Uterus (tissue), 4 donors: ENCODE results near the gene AIG1. TPM values are rescaled to one million over a fixed set of nuclear protein-coding genes. Genes with fewer than 3 reads are reported as not detected.

Source experiments
- DNase-seq, 2 donors: peaks; one replicate each; pipeline ENCODE4 v3.0.0-alpha.2; 2019 to 2020
- H3K27ac ChIP-seq, 2 donors: fragments of 200-600 bp; sonication (generic); 1 replicate in 1 of 2; 2 replicates in 1 of 2; pipeline ENCODE4 v1.5.1; 2016 to 2018
- H3K27me3 ChIP-seq, 2 donors: fragments of 200-600 bp; sonication (generic); one replicate each; pipeline ENCODE4 v1.5.1; 2018 to 2019; ENCODE audit warnings: control low read depth in 1 of 2
- H3K36me3 ChIP-seq, 2 donors: fragments of 200-600 bp; sonication (generic); one replicate each; pipeline ENCODE4 v1.5.1; 2019; ENCODE audit warnings: control low read depth in 1 of 2
- H3K4me1 ChIP-seq, 2 donors: fragments of 200-600 bp; sonication (generic); one replicate each; pipeline ENCODE4 v1.5.1; 2018 to 2019; ENCODE audit warnings: control low read depth in 1 of 2
- H3K4me3 ChIP-seq, 2 donors: fragments of 200-600 bp; sonication (generic); 1 replicate in 1 of 2; 2 replicates in 1 of 2; pipeline ENCODE4 v1.5.1; 2018 to 2019; ENCODE audit warnings: mild to moderate bottlenecking in 1 of 2
- H3K9me3 ChIP-seq, 2 donors: fragments of 200-600 bp; sonication (generic); one replicate each; pipeline ENCODE4 v1.5.1; 2019; ENCODE audit warnings: control low read depth in 1 of 2
- CTCF ChIP-seq, 4 experiments: fragments of 200-600 bp in 2 of 4; fragments of 450-650 bp in 2 of 4; sonication (generic) in 2 of 4; IDR thresholded peaks; one replicate each; pipeline ENCODE4 v1.5.1; 2016 to 2019; ENCODE audit warnings: antibody characterized with exemption in 4 of 4, mild to moderate bottlenecking in 2 of 4, moderate library complexity in 1 of 4
- POLR2A ChIP-seq, 2 donors: fragments of 450-650 bp; IDR thresholded peaks; one replicate each; pipeline ENCODE4 v1.6.1; 2016; ENCODE audit warnings: antibody characterized with exemption in 2 of 2, mild to moderate bottlenecking in 1 of 2, moderate library complexity in 1 of 2
- intact Hi-C: fragments of 100-400 bp; cut with DNase I; formaldehyde crosslinking; loops from one replicate; pipeline ENCODE4 v1.15.1; 2023; ENCODE audit warnings: low total_unique reads
- total RNA-seq, 4 donors: library from RNA; depleted of rRNA in 3 of 4; stranded (reverse); fragments of >200 nt in 3 of 4; gene quantifications; one replicate each; pipeline versions ENCODE4 v1.1.0 to v1.2.4, GENCODE V29; 2014 to 2023
- donor health status: DM: yes; HTN: yes; CAD: no.

AIG1 gene
- total RNA-seq, 4 donors from 2014 or later = 6.9 to 36.6 (median 27.8) TPM

- TF ChIP-seq CTCF (IDR thresholded peaks at IDR 0.05) (no peak), POLR2A (IDR thresholded peaks at IDR 0.05) (no peak)
- intact Hi-C loops = no loop called here
- H3K27me3 ChIP-seq = no peaks in the 10 kb centered on the region
These were observed 5.5 kb upstream of the AIG1 start for GRCh38 chr6:143055213-143055612.

GRCh38 chr6:143055891-143056290 lies 4.8 kb upstream of the AIG1 start:
- no peak for DNase-seq
- Histone ChIP-seq H3K4me3 (no peak overlapping the region), H3K36me3 (no peaks in the 10 kb centered on the region), H3K27me3 (no peaks in the 10 kb centered on the region), H3K27ac (no peak overlapping the region), H3K4me1 (no peaks in the 10 kb centered on the region), H3K9me3 (no peaks in the 10 kb centered on the region)
- TF ChIP-seq CTCF (IDR thresholded peaks at IDR 0.05) (no peak), POLR2A (IDR thresholded peaks at IDR 0.05) (no peak)
- intact Hi-C loops = no loop called here

More at GRCh38 chr6:143055213-143055612, 5.5 kb upstream of the AIG1 start:
- no peaks in the 10 kb centered on the region for H3K36me3 ChIP-seq
- no peak overlapping the region for H3K27ac ChIP-seq
- no peaks in the 10 kb centered on the region for H3K4me1 ChIP-seq
- no peaks in the 10 kb centered on the region for H3K9me3 ChIP-seq
- H3K4me3 ChIP-seq = no peak overlapping the region
- DNase-seq = no peak

GRCh38 chr6:143058987-143059386 lies 1.7 kb upstream of the AIG1 start:
- H3K27ac ChIP-seq = no peak overlapping the region
- TF ChIP-seq CTCF (IDR thresholded peaks at IDR 0.05) (no peak), POLR2A (IDR thresholded peaks at IDR 0.05) (no peak)
- H3K27me3 ChIP-seq = no peaks in the 10 kb centered on the region
- H3K4me1 ChIP-seq = peaks cover 0 to 4% of the 10 kb centered on the region in 2 donors
- no peak for DNase-seq
- intact Hi-C loops = no loop called here
- H3K4me3 ChIP-seq = no peak overlapping the region
- no peaks in the 10 kb centered on the region for H3K36me3 ChIP-seq
- no peaks in the 10 kb centered on the region for H3K9me3 ChIP-seq

- peak overlapping the region; percentile 80 to 91 for H3K27ac ChIP-seq
- intact Hi-C loops = no loop called here
- no peak for TF ChIP-seq POLR2A (IDR thresholded peaks at IDR 0.05)
- TF ChIP-seq CTCF (IDR thresholded peaks at IDR 0.05) = no peak
- no peaks in the 10 kb centered on the region for H3K36me3 ChIP-seq
- no peaks in the 10 kb centered on the region for H3K27me3 ChIP-seq
- H3K9me3 ChIP-seq = no peaks in the 10 kb centered on the region
- H3K4me3 ChIP-seq = peak overlapping the region; percentile 86 to 93
- peak in 1 of 2 donors; percentile 21 for DNase-seq
- peaks cover 0 to 4% of the 10 kb centered on the region in 2 donors for H3K4me1 ChIP-seq
These were observed 881 bp upstream of the AIG1 start for GRCh38 chr6:143059663-143060353.

- peak; percentile 69 to 73 for DNase-seq
- Histone ChIP-seq H3K27ac (peak overlapping the region; percentile 80 to 91), H3K4me1 (peaks cover 0 to 4% of the 10 kb centered on the region in 2 donors), H3K4me3 (peak overlapping the region; percentile 86 to 93), H3K9me3 (no peaks in the 10 kb centered on the region), H3K27me3 (no peaks in the 10 kb centered on the region), H3K36me3 (no peaks in the 10 kb centered on the region)
- TF ChIP-seq POLR2A (IDR thresholded peaks at IDR 0.05) = peak in 1 of 2 donors; percentile 62
- peak in 1 of 4 experiments; percentile 6 for TF ChIP-seq CTCF (IDR thresholded peaks at IDR 0.05)
- intact Hi-C loops = no loop called here
These were observed 309 bp upstream of the AIG1 start for GRCh38 chr6:143060354-143060805.
